GM18502 (cell line): ENCODE results near the gene HPDL.
A peak's percentile ranks its signal among the peaks of the same experiment; 100 is the strongest.
"Not testable (repeated sequence)": the region's sequence is repeated elsewhere in the genome, so short reads cannot be mapped to it uniquely, and the experiment has no call there.

Experiments
- ATAC-seq: cut with Tn5 transposase; IDR thresholded peaks from one replicate; pipeline ENCODE4 v1.9.1; 2021; ENCODE audit warnings: mild to moderate bottlenecking; ENCODE audit not compliant: unreplicated experiment, poor library complexity

HPDL gene

DNA sequence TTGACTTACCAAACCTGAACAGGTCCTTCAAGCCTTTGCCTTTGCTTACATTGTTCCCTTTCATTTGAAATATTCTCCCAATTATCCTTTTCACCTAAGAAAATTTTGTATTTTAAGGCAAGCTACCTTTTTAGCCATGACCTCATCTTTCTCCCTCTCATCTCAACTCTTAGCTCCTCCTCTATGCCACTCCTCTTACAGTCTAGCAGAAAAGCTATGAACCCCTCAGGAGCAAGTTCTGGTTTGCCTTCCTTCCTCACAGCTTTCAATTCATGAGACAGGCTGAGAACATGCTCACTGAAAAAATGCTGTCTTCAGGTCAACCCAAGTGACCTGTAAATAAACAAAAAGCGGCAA lies 21.9 kb downstream of the HPDL start:
- ATAC-seq = no peak

DNA sequence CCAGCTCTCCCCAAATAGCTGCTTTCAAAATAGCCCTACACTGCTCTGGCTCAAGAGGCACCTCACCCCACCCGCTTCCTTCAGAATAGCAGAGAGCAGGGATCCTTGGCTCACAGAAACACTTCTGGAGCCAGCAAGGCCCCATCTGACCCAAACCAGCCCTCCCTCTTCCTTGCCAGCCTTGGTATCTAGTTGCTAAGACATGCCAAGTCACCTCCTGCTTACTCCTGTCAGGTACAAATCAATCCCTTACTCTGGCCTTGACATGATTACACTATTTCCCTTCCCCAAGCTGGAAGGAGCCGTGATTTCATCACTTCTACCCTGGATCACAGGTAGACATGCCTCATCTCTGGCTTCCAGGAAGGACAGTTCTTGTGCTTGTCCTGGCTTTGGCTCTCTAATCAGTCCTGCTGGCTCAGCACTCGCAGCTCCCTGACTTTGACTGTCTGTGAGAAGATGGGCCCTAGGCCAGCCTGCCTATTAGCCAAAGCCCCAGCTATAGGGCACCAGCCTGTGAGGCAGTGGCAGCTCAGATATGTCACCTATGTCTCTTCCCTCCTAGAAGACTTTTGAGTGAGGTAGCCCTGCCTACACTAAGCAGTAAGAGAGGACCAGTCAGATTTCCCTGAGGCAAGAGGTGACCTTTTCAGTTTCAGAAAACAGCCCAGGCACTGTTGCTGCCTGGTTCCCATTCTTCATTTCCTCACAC lies 22.4 kb downstream of the HPDL start:
- ATAC-seq = no peak

DNA sequence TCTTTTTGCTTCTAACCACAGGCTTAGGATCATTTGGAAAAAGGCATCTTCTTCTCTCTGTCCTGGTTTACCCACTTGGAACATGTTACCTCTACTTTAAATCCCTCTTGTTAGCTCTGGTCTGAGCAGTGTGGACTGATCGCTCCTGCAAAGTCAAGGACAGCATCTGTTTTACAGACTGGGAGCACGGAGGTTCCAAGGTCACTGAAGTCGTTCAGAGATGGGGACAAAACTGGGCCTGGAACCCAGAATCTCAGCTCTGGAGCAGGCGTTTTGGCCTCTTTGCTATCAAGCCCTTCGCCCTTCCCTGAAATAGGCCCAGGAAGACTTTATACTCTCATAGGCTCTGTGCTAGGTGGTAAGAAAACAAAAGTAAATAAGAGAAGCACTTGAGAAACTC lies 24.8 kb downstream of the HPDL start:
- no peak for ATAC-seq

DNA sequence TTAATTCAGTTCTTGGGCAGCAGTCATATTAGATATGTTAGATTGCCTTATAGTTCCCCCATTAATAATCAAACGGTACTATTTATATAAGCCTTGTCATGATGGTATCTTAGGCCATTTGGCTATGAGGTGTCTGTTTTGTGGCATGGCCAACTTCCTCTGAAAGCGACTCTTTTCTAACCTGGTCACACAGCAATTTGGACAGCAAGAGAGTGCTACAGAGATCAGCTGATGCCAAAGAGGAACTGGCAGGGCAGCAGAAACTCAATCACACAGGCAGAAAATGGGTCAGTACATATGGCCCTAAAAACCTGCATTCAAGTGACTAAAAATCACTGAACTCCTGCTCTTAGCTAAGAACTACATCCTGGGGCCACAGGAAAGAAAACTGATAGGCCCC lies 27.0 kb downstream of the HPDL start:
- ATAC-seq = no peak

DNA sequence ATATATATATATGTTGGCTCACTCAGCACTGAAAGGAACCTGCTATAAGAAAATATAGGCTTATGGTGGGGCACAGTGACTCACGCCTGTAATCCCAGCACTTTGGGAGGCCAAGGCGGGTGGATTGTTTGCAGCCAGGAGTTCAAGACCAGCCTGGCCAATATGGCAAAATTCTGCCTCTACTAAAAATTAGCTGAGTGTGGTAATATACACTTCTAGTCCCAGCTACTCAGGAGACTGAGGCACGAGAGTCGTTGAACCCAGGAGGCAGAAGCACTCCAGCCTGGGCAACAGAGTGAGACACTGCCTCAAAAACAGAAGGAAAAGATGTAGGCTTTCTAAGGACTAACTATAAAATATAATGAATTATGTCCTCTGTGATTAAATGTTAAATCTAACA lies 28.1 kb downstream of the HPDL start:
- no peak for ATAC-seq

DNA sequence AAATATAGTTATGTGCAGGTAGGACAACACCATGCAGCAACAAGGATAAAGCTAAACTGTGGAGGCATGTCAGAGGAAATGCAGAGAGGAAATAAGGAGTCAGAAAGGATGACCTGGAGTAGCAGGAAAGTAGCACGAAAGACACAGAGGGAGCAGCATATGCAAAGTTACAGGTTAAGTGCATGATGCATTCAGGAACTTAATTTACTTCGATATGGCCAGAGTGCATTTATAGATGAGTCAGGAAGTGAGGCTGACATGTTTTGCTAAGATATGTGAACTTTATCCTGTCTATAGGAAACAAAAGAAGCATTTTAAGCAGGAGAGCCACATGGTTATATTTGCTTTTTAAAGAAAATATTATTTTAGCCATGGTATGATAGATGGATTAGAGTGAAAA lies 29.0 kb downstream of the HPDL start:
- ATAC-seq = no peak

DNA sequence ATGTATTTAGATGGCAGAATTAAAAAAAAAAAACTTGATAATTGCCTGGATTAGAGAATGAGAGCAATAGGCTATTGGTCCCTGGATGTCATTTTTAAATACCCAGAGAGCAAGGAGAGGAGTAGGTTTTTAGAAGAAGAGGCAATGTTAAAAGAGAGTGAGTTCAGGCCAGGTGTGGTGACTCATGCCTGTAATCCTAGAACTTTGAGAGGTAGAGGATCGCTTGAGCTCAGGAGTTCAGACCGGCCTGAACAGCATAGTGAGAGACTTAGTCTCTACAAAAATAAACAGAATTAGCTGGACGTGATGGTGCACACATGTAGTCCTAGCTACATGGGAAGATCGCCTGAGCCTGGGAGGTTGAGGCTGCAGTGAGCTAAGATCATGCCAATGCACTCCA lies 29.5 kb downstream of the HPDL start:
- ATAC-seq = no peak

DNA sequence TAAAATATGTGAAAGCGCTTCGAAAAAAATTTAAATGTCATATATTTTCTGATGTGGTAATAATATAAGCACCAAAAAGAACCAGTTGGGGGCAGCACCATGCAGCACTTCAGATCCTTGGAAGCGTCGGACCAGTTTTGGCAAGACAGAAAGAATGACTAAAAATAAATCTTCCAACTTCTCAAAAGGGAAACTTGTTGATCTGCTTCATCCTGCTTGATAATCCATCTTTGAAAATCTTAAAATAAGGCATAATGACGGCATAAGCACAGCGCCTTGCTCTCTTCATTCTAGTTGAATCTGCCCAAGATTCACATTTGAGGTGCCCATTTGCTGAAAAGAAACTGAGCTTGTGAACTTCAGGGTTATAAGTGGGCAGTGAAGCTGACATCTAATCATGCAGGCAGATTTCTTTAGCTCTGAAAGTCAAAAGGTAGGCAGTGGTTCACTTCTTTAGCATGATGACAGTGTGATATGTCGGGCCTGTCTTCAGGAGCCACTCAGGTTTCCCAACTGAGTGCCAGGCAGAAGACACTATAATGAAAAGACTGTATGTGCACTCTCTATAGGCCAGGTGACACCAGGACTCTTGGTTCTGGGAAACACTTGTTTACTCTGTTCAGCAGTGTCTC lies 33.3 kb downstream of the HPDL start:
- no peak for ATAC-seq

DNA sequence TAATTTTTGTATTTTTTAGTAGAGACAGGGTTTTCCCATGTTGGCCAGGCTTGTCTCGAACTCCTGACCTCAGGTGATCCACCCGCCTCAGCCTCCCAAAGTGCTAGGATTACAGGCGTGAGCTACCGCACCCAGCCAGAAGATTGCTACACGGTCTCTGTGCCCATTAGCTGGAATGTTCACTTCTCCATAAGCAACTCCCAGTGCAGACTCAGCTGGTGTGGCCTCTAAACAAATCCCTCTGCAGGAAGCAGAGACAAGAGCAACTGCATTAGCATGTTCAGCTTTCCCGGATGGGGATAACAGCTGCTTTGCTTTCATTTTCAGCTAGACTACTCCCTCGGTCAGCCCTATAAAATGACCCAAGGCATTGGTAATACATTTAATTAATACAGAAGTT lies 34.3 kb downstream of the HPDL start:
- ATAC-seq = not testable (repeated sequence)

DNA sequence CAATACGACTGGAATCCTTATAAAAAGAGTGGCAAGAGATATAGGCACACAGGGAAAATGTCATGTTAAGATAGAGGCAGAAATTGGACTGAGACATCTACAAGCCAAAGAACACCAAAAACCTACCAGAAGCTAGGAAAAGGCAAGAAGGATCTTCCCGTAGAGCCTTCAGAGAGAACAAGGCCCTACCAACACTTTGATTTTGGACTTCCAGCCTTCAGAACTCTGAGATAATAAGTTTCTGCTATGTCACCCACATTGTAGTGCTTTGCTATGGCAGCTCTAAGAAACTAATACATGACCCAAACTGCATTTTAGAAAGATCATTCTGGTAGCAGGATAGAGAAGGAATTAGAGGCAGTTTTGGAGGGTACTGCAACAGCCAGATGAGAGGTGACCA lies 37.6 kb downstream of the HPDL start:
- ATAC-seq = no peak

DNA sequence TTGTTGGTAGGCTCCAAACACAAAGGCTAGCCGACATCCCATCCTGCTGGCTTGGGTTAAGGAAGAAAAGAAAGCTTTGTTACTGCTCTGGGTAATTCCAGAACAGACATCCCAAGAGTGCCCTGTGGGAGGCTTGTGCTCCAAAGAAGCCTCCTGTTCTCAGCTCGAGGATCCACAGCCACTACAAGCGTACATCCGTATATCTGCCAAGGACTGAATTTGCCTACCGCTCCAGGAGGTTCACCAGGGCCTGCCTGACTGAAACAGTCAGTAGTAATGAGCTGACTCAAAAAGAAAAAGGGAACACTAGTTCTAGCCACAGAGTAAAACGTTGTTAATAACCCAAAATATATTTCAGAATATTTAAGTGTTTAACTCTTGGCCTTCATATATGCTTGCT lies 38.4 kb downstream of the HPDL start:
- peak; percentile 74 for ATAC-seq

DNA sequence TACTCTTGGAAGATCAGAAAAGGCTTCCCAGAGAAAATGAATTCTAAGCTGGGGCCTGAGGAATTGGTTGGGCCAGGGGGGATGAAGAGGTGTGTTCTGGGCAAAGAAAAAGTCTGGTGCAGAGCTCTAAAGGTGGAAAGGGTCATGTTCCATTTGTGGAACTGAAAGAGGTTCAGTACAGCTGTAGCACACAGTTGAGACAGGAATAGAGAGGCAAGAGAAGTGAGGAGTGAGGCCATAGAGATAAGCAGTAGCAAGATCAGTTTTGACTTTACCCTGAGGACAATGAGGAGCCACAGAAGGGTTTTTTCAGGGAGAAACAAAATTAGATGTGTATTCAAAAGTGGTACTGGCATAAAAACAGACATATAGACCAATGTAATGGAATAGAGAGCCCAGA lies 43.9 kb downstream of the HPDL start:
- ATAC-seq = peak; percentile 74

DNA sequence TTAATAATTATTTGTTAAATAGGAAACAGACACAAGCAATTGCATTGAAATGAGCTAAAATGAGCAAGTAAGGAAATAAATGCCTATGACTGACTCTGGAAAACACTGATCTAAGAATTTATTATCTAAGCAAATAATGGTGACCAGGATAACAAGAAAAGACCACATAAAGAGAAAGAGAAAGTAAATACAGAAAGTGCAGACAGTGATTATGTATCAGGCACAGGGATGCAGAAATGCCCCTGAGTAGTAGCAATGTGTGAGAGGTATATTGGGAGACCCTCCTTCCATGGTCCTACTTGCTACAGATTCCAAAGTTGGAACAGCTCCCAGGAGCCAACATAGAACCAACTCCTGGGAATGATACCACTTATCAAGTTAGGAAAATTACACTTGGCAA lies 46.9 kb downstream of the HPDL start:
- no peak for ATAC-seq

DNA sequence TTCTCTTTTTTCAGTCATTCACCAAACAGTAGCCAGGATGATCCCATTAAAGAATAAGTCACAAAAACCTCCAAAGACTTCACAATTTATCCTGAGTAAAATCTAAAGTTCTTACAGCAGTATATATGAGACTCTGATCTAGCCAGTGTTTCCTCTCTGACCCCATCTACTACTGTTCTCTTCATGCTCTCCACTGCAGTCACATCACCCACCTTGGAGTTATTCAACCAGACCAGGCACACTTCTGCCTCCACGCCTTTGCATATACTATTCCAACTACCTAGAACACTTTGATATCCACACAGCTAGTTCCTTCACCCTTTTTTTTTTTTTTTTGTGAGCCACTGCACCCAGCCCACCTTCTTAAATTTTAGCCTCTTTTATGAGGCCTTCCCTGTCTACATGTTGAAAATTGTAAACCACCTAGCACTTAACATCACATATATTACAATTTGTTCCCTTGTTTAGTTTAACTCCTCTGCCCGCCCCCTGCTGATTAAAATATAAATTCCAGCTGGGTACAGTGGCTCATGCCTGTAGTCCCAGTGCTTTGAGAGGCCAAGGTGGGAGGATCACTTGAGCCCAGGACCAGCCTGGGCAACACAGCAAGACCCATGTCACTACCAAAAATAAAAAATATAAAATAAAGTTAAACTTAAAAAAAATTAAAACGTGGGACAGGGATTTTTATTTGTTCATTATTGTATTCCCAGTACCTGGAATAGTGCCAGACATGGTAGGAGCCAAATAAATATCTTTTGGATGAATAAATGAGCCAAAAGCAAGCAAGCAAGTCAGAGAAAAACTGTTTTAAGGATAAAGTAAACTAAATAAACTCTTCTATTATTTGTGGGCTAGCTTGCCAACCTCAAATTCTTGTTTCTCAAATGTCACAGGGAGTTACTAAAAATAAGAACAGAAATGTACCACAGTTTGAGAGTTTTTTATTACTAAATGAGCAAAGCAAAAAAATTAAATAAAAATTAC lies 48.7 kb downstream of the HPDL start:
- no peak for ATAC-seq

DNA sequence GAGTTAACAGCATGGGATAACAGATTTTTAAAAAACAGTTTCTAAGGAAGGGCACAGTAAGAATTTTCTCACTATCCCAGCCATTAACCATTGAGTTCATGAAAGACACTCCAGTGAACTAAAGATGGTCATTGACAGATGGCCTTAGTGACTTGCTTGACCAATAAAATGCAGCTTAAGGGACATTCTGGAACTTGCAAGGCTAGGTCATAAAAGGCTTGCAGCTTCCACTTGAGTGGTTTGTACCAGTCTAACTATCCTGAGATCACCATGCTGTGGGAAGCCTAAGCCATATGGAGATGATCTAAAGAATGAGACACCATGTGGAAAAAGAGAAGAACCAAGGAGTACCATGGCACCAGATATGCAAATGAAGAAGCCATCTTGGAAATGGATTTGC lies 51.5 kb downstream of the HPDL start:
- ATAC-seq = no peak
